K562 (cell line): ENCODE measurements around the gene SDK1. TPM values are rescaled to one million over a fixed set of nuclear protein-coding genes. Genes with fewer than 3 reads are reported as not detected.

Experiments used
- ATAC-seq: fragments of 200-7000 bp; cut with Tn5 transposase; 3 replicates; pipeline ENCODE4 v1.9.1; 2020; ENCODE audit warnings: moderate library complexity
- BruUV-seq: library from RNA; stranded (reverse); fragments of 400-500 nt; replicated peaks from 2 replicates; lab custom pipeline; 2021; lab: Mats Ljungman, UMichigan
- CTCF ChIA-PET: fragments of 300-600 bp; formaldehyde crosslinking; extraction: SDS; loops from one replicate; lab custom pipeline; 2021; ENCODE audit warnings: low intra/inter-chr PET ratio; lab: Yijun Ruan, JAX
- POLR2A ChIA-PET: fragments of 300-600, 350-650 bp; sonication (Branson Sonifier 250); formaldehyde crosslinking; extraction: SDS; loops from one replicate; lab custom pipeline; 2021; ENCODE audit warnings: antibody characterized with exemption, inconsistent platforms; lab: Yijun Ruan, JAX
- DNase-seq, 4 experiments: peaks; one replicate each; pipeline versions ENCODE4 v3.0.0 to v3.0.0-alpha.2; 2011 to 2018; ENCODE audit warnings: low spot score in 3 of 4, mixed read lengths in 3 of 4; ENCODE audit errors: extremely low read depth in 1 of 4
- FAIRE-seq: peaks from 2 replicates; lab custom pipeline; 2011; peaks lifted over from hg19 to GRCh38; lab: Jason Lieb, UNC
- H2AFZ ChIP-seq: 2 replicates; pipeline ENCODE4 v1.6.0; 2011; ENCODE audit warnings: low read depth, low read length, control low read depth, inconsistent platforms
- H3K27ac ChIP-seq: fragments of 200-600 bp; 3 replicates; pipeline ENCODE4 v1.8.0; 2011; ENCODE audit warnings: low read depth, mild to moderate bottlenecking, control low read depth, inconsistent platforms, low read length, moderate library complexity, mixed read lengths; ENCODE audit errors: extremely low read depth
- H3K27me3 ChIP-seq, 2 experiments: fragments of 300-600 bp in 1 of 2; 2 replicates in 1 of 2; 3 replicates in 1 of 2; pipeline versions ENCODE4 v1.6.0 to v1.8.0; 2011; ENCODE audit warnings: inconsistent platforms in 2 of 2, low read length in 2 of 2, mild to moderate bottlenecking in 1 of 2, mixed read lengths in 1 of 2, moderate library complexity in 1 of 2; ENCODE audit not compliant: control insufficient read depth in 2 of 2, insufficient read depth in 2 of 2
- H3K36me3 ChIP-seq: fragments of 300-600 bp; 3 replicates; pipeline ENCODE4 v1.8.0; 2011; ENCODE audit warnings: mild to moderate bottlenecking, low read length, inconsistent platforms; ENCODE audit not compliant: control insufficient read depth, insufficient read depth
- H3K4me1 ChIP-seq, 2 experiments: fragments of 200-600 bp in 1 of 2; replicated peaks in 1 of 2; 2 replicates in 1 of 2; 3 replicates in 1 of 2; pipeline versions ENCODE4 v1.5.1 to v1.8.0; 2011; ENCODE audit warnings: inconsistent platforms in 2 of 2, low read length in 2 of 2, mild to moderate bottlenecking in 1 of 2, mixed read lengths in 1 of 2, moderate library complexity in 1 of 2; ENCODE audit not compliant: control insufficient read depth in 2 of 2, insufficient read depth in 2 of 2
- H3K4me2 ChIP-seq: 2 replicates; pipeline ENCODE4 v1.6.1; 2011; ENCODE audit warnings: low read length, control low read depth, inconsistent platforms, mixed read lengths; ENCODE audit not compliant: insufficient read depth
- H3K4me3 ChIP-seq: fragments of 200-600 bp; sonication (generic), shearing (Covaris generic); 2 replicates; pipeline ENCODE4 v1.5.1; 2016; ENCODE audit warnings: control low read depth, inconsistent platforms
- H3K79me2 ChIP-seq: fragments of 200-600 bp; 3 replicates; pipeline ENCODE4 v1.8.0; 2011; ENCODE audit warnings: low read length, inconsistent platforms; ENCODE audit not compliant: control insufficient read depth, insufficient read depth
- H3K9ac ChIP-seq, 2 experiments: 2 replicates each; pipeline versions ENCODE4 v1.6.0 to v1.6.1; 2011; ENCODE audit warnings: low read depth in 2 of 2, low read length in 2 of 2, control low read depth in 1 of 2, inconsistent platforms in 1 of 2, mild to moderate bottlenecking in 1 of 2, mixed read lengths in 1 of 2; ENCODE audit not compliant: insufficient read depth in 1 of 2
- H3K9me1 ChIP-seq: one replicate; pipeline ENCODE4 v1.6.0; 2011; ENCODE audit warnings: inconsistent platforms, mild to moderate bottlenecking, low read length, moderate library complexity; ENCODE audit not compliant: control insufficient read depth, insufficient read depth
- H3K9me3 ChIP-seq: replicated peaks from 2 replicates; pipeline ENCODE4 v1.5.1; 2011; ENCODE audit warnings: low read depth, low read length, inconsistent platforms; ENCODE audit not compliant: control insufficient read depth, insufficient read depth
- H4K20me1 ChIP-seq: replicated peaks from 2 replicates; pipeline ENCODE4 v1.6.1; 2011; ENCODE audit warnings: low read length, inconsistent platforms, mixed read lengths; ENCODE audit not compliant: control insufficient read depth, insufficient read depth
- BMI1 ChIP-seq: fragments of 150-350 bp; IDR thresholded peaks from 2 replicates; pipeline ENCODE4 v1.6.1; 2014; ENCODE audit warnings: low read length
- CHCHD3 ChIP-seq: fragments of 250-450 bp; sonication (Bioruptor Pico); IDR thresholded peaks from 2 replicates; pipeline ENCODE4 v2.1.2; 2022; ENCODE audit warnings: mild to moderate bottlenecking
- EHMT2 ChIP-seq: fragments of 450-650 bp; IDR thresholded peaks from 2 replicates; pipeline ENCODE4 v1.6.1; 2018; ENCODE audit warnings: antibody characterized with exemption
- GATA2 ChIP-seq: sonication (generic); formaldehyde crosslinking; IDR thresholded peaks from 2 replicates; pipeline ENCODE4 v1.4.0; 2020; ENCODE audit warnings: mild to moderate bottlenecking, missing genetic modification reagents
- PHB ChIP-seq: fragments of 250-450 bp; sonication (Bioruptor Pico); IDR thresholded peaks from 2 replicates; pipeline ENCODE4 v1.5.0; 2021
- POLR2B ChIP-seq: fragments of 450-650 bp; IDR thresholded peaks from 2 replicates; pipeline ENCODE4 v1.6.1; 2018; ENCODE audit warnings: low read depth; ENCODE audit not compliant: partially characterized antibody
- PPARD ChIP-seq: fragments of 250-450 bp; sonication (Bioruptor Pico); IDR thresholded peaks from 2 replicates; pipeline ENCODE4 v1.8.0; 2022; ENCODE audit warnings: inconsistent platforms, mild to moderate bottlenecking, moderate library complexity
- RUNX1 ChIP-seq: sonication (generic); IDR thresholded peaks from 2 replicates; pipeline ENCODE4 v1.6.1; 2016; ENCODE audit warnings: antibody characterized with exemption, low read depth
- SMAD3 ChIP-seq: fragments of 450-650 bp; formaldehyde crosslinking; conservative IDR thresholded peaks from 2 replicates; pipeline ENCODE4 v1.4.0; 2020; ENCODE audit warnings: mild to moderate bottlenecking
- THRAP3 ChIP-seq: fragments of 450-650 bp; IDR thresholded peaks from 2 replicates; pipeline ENCODE4 v1.6.1; 2016; ENCODE audit warnings: mild to moderate bottlenecking, inconsistent platforms, borderline replicate concordance
- YY1 ChIP-seq, 3 experiments: IDR thresholded peaks; 2 replicates each; pipeline ENCODE4 v1.6.1; 2011; ENCODE audit warnings: low read length in 2 of 3, mild to moderate bottlenecking in 2 of 3, moderate library complexity in 2 of 3, borderline replicate concordance in 1 of 3, control low read depth in 1 of 3, low read depth in 1 of 3; ENCODE audit not compliant: insufficient read depth in 3 of 3, insufficient replicate concordance in 2 of 3, control insufficient read depth in 1 of 3, insufficient read length in 1 of 3; ENCODE audit errors: extremely low read depth in 1 of 3
- ZFP91 ChIP-seq: sonication (generic); formaldehyde crosslinking; IDR thresholded peaks from 2 replicates; pipeline ENCODE4 v1.8.0; 2022; ENCODE audit warnings: mild to moderate bottlenecking, missing genetic modification reagents
- ZNF436 ChIP-seq: fragments of 250-450, 450-650 bp; sonication (Bioruptor Pico); formaldehyde crosslinking; IDR thresholded peaks from 2 replicates; pipeline ENCODE4 v1.7.0; 2020; ENCODE audit warnings: mild to moderate bottlenecking
- ZNF699 ChIP-seq: fragments of 250-450 bp; sonication (Bioruptor Pico); IDR thresholded peaks from 2 replicates; pipeline ENCODE4 v1.8.0; 2021; ENCODE audit warnings: mild to moderate bottlenecking, moderate library complexity; ENCODE audit not compliant: insufficient replicate concordance
- ZNF75A ChIP-seq: fragments of 450-650 bp; formaldehyde crosslinking; IDR thresholded peaks from 2 replicates; pipeline ENCODE4 v1.4.0; 2020; ENCODE audit warnings: mild to moderate bottlenecking
- WGBS: fragments of 100-300 bp; shearing (Covaris generic); methylation state at CpG from one replicate; pipeline ENCODE4 v1.1.6; 2016; ENCODE audit warnings: low coverage, mixed read lengths; ENCODE audit not compliant: insufficient coverage; ENCODE audit errors: missing lambda C conversion rate; 5-methylcytosine and 5-hydroxymethylcytosine counted together
- in situ Hi-C: fragments of 300-500 bp; cut with MboI; formaldehyde crosslinking; loops from 4 replicates; pipeline ENCODE4 v1.15.0; 2018; ENCODE audit warnings: inconsistent platforms, mixed read lengths
- intact Hi-C: fragments of 100-400 bp; cut with micrococcal nuclease; formaldehyde crosslinking; loops from 2 replicates; pipeline ENCODE4 v1.14.2; 2022
- polyA plus RNA-seq, 8 experiments: library from polyadenylated mRNA; depleted of rRNA in 4 of 8; stranded (reverse) in 5 of 8; unstranded in 3 of 8; fragments of >200 nt; fragmentation: Nextera tagmentation in 2 of 8; fragmentation: Illumina TruSeq in 1 of 8; extraction: Ambion mirVana in 2 of 8; extraction: Trizol in 1 of 8; gene quantifications; 2 replicates each; pipeline versions ENCODE4 v1.2.1 to v1.2.3, GENCODE V29; 2011 to 2014; ENCODE audit warnings: inconsistent platforms in 1 of 8, missing spikeins in 1 of 8
- total RNA-seq, 7 experiments: library from RNA; depleted of rRNA in 6 of 7; stranded (reverse); fragments of >200 nt in 6 of 7; fragmentation: Illumina TruSeq in 2 of 7; extraction: Trizol in 2 of 7; gene quantifications; 2 replicates each; pipeline versions ENCODE4 v1.2.1 to v1.2.3, GENCODE V29; 2011 to 2021; ENCODE audit warnings: low replicate concordance in 1 of 7
- TF ChIP-seq, protein P1 (sequence below): fragments of 250-450 bp; sonication (Bioruptor Pico); IDR thresholded peaks from 2 replicates; pipeline ENCODE4 v1.5.0; 2021

The SDK1 gene
- total and polyA plus RNA-seq, 9 of the 15 experiments (the other 6 are each of a cell fraction or from before 2014, with no cell fraction given), result 0.16 TPM; not detected in 8

- Histone ChIP-seq H3K4me1 (no peaks in the 10 kb centered on the region), H2AFZ (no peak overlapping the region), H3K27ac (no peak overlapping the region), H3K9me1 (no peaks in the 10 kb centered on the region), H4K20me1 (no peaks in the 10 kb centered on the region), H3K4me3 (no peak overlapping the region), H3K27me3 (peaks cover 16 to 42% of the 10 kb centered on the region in 2 experiments; a peak in 3 of 5 replicates), H3K4me2 (no peak overlapping the region), H3K36me3 (no peaks in the 10 kb centered on the region), H3K9me3 (no peaks in the 10 kb centered on the region), H3K9ac (no peak overlapping the region), H3K79me2 (no peaks in the 10 kb centered on the region)
- ChIA-PET POLR2A (no interaction called here), CTCF (no interaction called here)
- TF ChIP-seq POLR2B (no peak), ZNF75A (CRISPR knock-in tag) (no peak)
- DNase-seq (no peak), ATAC-seq (no peak), FAIRE-seq (no peak)
- WGBS, result 0% methylated on average over 3 of the region's 3 CpGs
- in situ Hi-C loops, result no loop called here
- intact Hi-C loops, result no loop called here
- no TSS peak for BruUV-seq
Measured at GRCh38 chr7:3973264-3973663, 672.2 kb downstream of the SDK1 start.

- Histone ChIP-seq H3K9ac (no peak overlapping the region), H3K27ac (no peak overlapping the region), H3K4me2 (no peak overlapping the region), H3K4me3 (no peak overlapping the region), H3K79me2 (no peaks in the 10 kb centered on the region), H2AFZ (no peak overlapping the region), H3K4me1 (no peaks in the 10 kb centered on the region), H3K27me3 (peaks cover 12 to 35% of the 10 kb centered on the region in 2 experiments; a peak in 3 of 5 replicates), H3K36me3 (no peaks in the 10 kb centered on the region), H3K9me3 (no peaks in the 10 kb centered on the region), H3K9me1 (no peaks in the 10 kb centered on the region), H4K20me1 (no peaks in the 10 kb centered on the region)
- ChIA-PET CTCF (interaction anchor here (0.6 kb wide), 1 partner anchor 1183 kb away, joined by 5 read pairs; no protein-coding TSS in a partner anchor), POLR2A (no interaction called here)
- in situ Hi-C loops (no loop called here), intact Hi-C loops (no loop called here)
- no peak for FAIRE-seq
- BruUV-seq, result no TSS peak
- ATAC-seq, result no peak
- DNase-seq, result no peak
- under 1% methylated on average over 19 of the region's 19 CpGs for WGBS
- TF ChIP-seq YY1 (IDR thresholded peaks at IDR 0.05; ENCODE audit: borderline replicate concordance in 1 of 3, control insufficient read depth in 1 of 3, extremely low read depth in 1 of 3, insufficient read depth in 3 of 3, insufficient read length in 1 of 3, insufficient replicate concordance in 2 of 3, low read depth in 1 of 3, low read length in 2 of 3), result no peak
- no peak for TF ChIP-seq SMAD3 (CRISPR knock-in tag)
- TF ChIP-seq CHCHD3 (CRISPR knock-in tag), result no peak
- TF ChIP-seq GATA2, result no peak
- TF ChIP-seq ZNF699 (CRISPR knock-in tag), result no peak
- no peak for TF ChIP-seq ZFP91 (CRISPR knock-in tag)
- TF ChIP-seq THRAP3, result no peak
- TF ChIP-seq PPARD (CRISPR knock-in tag), result no peak
- TF ChIP-seq PHB, result no peak
- TF ChIP-seq EHMT2, result no peak
- TF ChIP-seq BMI1, result no peak
- TF ChIP-seq ZNF436 (CRISPR knock-in tag), result no peak
- TF ChIP-seq, protein P1, sequence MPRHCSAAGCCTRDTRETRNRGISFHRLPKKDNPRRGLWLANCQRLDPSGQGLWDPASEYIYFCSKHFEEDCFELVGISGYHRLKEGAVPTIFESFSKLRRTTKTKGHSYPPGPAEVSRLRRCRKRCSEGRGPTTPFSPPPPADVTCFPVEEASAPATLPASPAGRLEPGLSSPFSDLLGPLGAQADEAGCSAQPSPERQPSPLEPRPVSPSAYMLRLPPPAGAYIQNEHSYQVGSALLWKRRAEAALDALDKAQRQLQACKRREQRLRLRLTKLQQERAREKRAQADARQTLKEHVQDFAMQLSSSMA (CRISPR knock-in tag), result no peak
- TF ChIP-seq RUNX1, result no peak
Measured at GRCh38 chr7:3974329-3974728, 673.3 kb downstream of the SDK1 start.
